H1 (cell line): ENCODE results near the gene FAM83G.

ENCODE experiments used
- EP300 ChIP-seq, 2 experiments: IDR thresholded peaks; 1 replicate in 1 of 2; 2 replicates in 1 of 2; pipeline ENCODE4 v1.6.1; 2011 to 2012; ENCODE audit warnings: low read depth in 2 of 2, low read length in 2 of 2, mild to moderate bottlenecking in 2 of 2, borderline replicate concordance in 1 of 2, inconsistent platforms in 1 of 2, moderate library complexity in 1 of 2
- HDAC2 ChIP-seq, 2 experiments: fragments of 300-600 bp in 1 of 2; sonication (generic) in 1 of 2; IDR thresholded peaks; 2 replicates each; pipeline ENCODE4 v1.6.1; 2011 to 2012; ENCODE audit warnings: low read depth in 2 of 2, low read length in 2 of 2, mild to moderate bottlenecking in 2 of 2, moderate library complexity in 2 of 2, borderline replicate concordance in 1 of 2, inconsistent platforms in 1 of 2
- SP2 ChIP-seq: IDR thresholded peaks from 2 replicates; pipeline ENCODE4 v1.6.1; 2012; ENCODE audit warnings: mild to moderate bottlenecking, low read length, inconsistent platforms

DNA sequence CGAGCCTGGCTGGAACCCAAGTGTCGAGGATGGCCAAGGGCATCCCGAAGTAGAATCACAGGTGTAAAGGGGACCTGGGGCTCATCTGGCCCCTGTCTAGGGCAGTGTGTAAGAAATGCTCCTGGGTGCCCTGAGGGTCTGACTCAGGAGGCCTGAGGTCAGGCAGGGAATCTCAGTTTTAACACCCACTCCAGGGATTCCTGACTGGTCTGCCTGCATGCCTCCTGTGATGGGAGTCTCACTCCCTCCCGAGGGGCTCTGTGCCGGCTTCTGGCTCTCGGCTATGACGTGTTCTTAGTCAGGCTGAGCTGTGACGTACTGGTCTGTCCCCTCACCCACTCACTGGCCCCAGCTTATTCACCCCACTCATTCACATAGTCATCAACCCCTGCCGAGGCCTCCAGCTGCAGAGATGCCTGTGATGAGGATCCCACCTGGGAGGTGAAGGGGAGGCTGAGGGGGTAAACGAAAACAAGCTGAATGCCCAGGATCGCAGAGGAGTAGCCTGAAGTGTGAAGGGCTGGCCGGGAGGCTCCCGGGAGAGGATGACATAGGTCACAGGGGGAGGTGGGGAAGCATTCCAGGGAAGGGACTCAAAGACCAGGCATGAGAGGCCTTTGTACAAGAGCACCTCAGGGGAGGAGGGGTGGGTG, 23.8 kb downstream of the FAM83G start:
- TF ChIP-seq HDAC2 (IDR thresholded peaks at IDR 0.05; ENCODE audit: borderline replicate concordance in 1 of 2, low read depth in 2 of 2, low read length in 2 of 2) (no peak), EP300 (IDR thresholded peaks at IDR 0.05; ENCODE audit: borderline replicate concordance in 1 of 2, low read depth in 2 of 2, low read length in 2 of 2) (no peak), SP2 (no peak)
